ENCODE data around the gene SERTAD2. TPM values are rescaled to one million over a fixed set of nuclear protein-coding genes. Genes with fewer than 3 reads are reported as not detected.

Gene SERTAD2
- total RNA-seq, 2 experiments from 2014 or later, result 11.4 to 11.6 TPM

- H3K36me3 Mint-ChIP-seq (ENCODE audit: low read depth), result no peaks in the 10 kb centered on the region
- H3K4me3 Mint-ChIP-seq, result peak overlapping the region; percentile 75
- H3K27ac Mint-ChIP-seq, result peak overlapping the region; percentile 42
- DNase-seq, result peak; percentile 58
- peaks cover 72% of the 10 kb centered on the region for H3K4me1 Mint-ChIP-seq (ENCODE audit: low read depth)
- intact Hi-C loops (cut with micrococcal nuclease), result loop anchor here (1.0 to 10.0 kb wide), 6 partner anchors 11 to 810 kb away; partner anchors contain the start of genes SLC1A4 and UGP2
- no peaks in the 10 kb centered on the region for H3K9me3 Mint-ChIP-seq
- H3K27me3 Mint-ChIP-seq (ENCODE audit: low read depth), result no peaks in the 10 kb centered on the region
- CTCF ChIA-PET, result interaction anchor here (0.5 to 11.2 kb wide), 18 partner anchors 10 to 223 kb away, joined by 3 to 105 read pairs (median 4); no protein-coding TSS in a partner anchor
Measured at GRCh38 chr2:64655018-64655664, 1.4 kb upstream of the SERTAD2 start.

GRCh38 chr2:64654063-64654811 is 524 bp upstream of the SERTAD2 start:
- Mint-ChIP-seq H3K9me3 (no peaks in the 10 kb centered on the region), H3K36me3 (ENCODE audit: low read depth) (no peaks in the 10 kb centered on the region), H3K27ac (peak overlapping the region; percentile 72), H3K4me1 (ENCODE audit: low read depth) (peaks cover 71% of the 10 kb centered on the region), H3K27me3 (ENCODE audit: low read depth) (no peaks in the 10 kb centered on the region), H3K4me3 (peak overlapping the region; percentile 75)
- CTCF ChIA-PET, result interaction anchor here (0.6 to 11.2 kb wide), 18 partner anchors 9 to 198 kb away, joined by 3 to 105 read pairs (median 5); no protein-coding TSS in a partner anchor
- intact Hi-C loops (cut with micrococcal nuclease), result loop anchor here (5.0 to 10.0 kb wide), 4 partner anchors 331 to 809 kb away; partner anchors contain the start of genes SLC1A4, SPRED2 and UGP2
- DNase-seq, result peak; percentile 71

GRCh38 chr2:64652231-64653108 is 1.2 kb downstream of the SERTAD2 start:
- peaks cover 72% of the 10 kb centered on the region for H3K4me1 Mint-ChIP-seq (ENCODE audit: low read depth)
- intact Hi-C loops (cut with micrococcal nuclease), result loop anchor here (1.0 to 10.0 kb wide), 8 partner anchors 8 to 808 kb away; partner anchors contain the start of genes AFTPH, RAB1A, SLC1A4 and SPRED2
- H3K36me3 Mint-ChIP-seq (ENCODE audit: low read depth), result no peaks in the 10 kb centered on the region
- no peaks in the 10 kb centered on the region for H3K9me3 Mint-ChIP-seq
- H3K27ac Mint-ChIP-seq, result peak overlapping the region; percentile 83
- no peaks in the 10 kb centered on the region for H3K27me3 Mint-ChIP-seq (ENCODE audit: low read depth)
- H3K4me3 Mint-ChIP-seq, result peak overlapping the region; percentile 79
- CTCF ChIA-PET, result interaction anchor here (0.6 to 11.2 kb wide), 13 partner anchors 10 to 221 kb away, joined by 3 to 105 read pairs (median 5); no protein-coding TSS in a partner anchor
- peak; percentile 53 for DNase-seq

DNA sequence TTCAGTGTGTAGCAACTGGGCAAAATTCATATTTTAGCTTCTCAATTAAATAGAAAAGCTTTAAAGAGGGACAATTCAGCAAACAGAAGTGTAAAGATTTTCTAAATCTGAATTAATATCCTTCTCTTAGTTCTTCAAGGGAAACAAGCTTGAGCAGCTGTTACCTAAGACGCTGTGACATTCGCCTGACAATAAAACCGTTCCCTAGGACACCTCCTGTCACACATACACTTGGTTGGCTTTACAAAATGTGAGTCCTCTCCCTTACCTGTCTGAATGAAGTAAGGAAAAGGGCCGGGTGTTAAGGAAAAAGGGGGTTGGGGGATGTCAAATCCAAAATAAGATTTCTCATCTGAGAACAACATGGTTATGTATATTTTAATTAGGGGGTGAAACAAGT is 2.1 kb downstream of the SERTAD2 start:
- intact Hi-C loops (cut with micrococcal nuclease), result loop anchor here (5.0 to 10.0 kb wide), 4 partner anchors 333 to 807 kb away; partner anchors contain the start of genes SLC1A4, SPRED2 and UGP2
- H3K4me1 Mint-ChIP-seq (ENCODE audit: low read depth), result peaks cover 71% of the 10 kb centered on the region
- DNase-seq, result no peak
- peak overlapping the region; percentile 20 for H3K4me3 Mint-ChIP-seq
- CTCF ChIA-PET, result interaction anchor here (0.7 to 11.2 kb wide), 10 partner anchors 9 to 237 kb away, joined by 3 to 105 read pairs (median 4); no protein-coding TSS in a partner anchor
- H3K36me3 Mint-ChIP-seq (ENCODE audit: low read depth), result no peaks in the 10 kb centered on the region
- H3K9me3 Mint-ChIP-seq, result no peaks in the 10 kb centered on the region
- H3K27ac Mint-ChIP-seq, result no peak overlapping the region
- H3K27me3 Mint-ChIP-seq (ENCODE audit: low read depth), result no peaks in the 10 kb centered on the region

GRCh38 chr2:64650722-64651338 is 2.9 kb downstream of the SERTAD2 start:
- H3K4me1 Mint-ChIP-seq (ENCODE audit: low read depth), result peaks cover 72% of the 10 kb centered on the region
- no peaks in the 10 kb centered on the region for H3K27me3 Mint-ChIP-seq (ENCODE audit: low read depth)
- no peaks in the 10 kb centered on the region for H3K36me3 Mint-ChIP-seq (ENCODE audit: low read depth)
- CTCF ChIA-PET, result interaction anchor here (0.6 to 11.2 kb wide), 13 partner anchors 9 to 236 kb away, joined by 3 to 105 read pairs (median 4); no protein-coding TSS in a partner anchor
- no peak overlapping the region for H3K27ac Mint-ChIP-seq
- no peak overlapping the region for H3K4me3 Mint-ChIP-seq
- no peaks in the 10 kb centered on the region for H3K9me3 Mint-ChIP-seq
- no peak for DNase-seq
- intact Hi-C loops (cut with micrococcal nuclease), result loop anchor here (5.0 to 10.0 kb wide), 4 partner anchors 334 to 806 kb away; partner anchors contain the start of genes SLC1A4, SPRED2 and UGP2

DNA sequence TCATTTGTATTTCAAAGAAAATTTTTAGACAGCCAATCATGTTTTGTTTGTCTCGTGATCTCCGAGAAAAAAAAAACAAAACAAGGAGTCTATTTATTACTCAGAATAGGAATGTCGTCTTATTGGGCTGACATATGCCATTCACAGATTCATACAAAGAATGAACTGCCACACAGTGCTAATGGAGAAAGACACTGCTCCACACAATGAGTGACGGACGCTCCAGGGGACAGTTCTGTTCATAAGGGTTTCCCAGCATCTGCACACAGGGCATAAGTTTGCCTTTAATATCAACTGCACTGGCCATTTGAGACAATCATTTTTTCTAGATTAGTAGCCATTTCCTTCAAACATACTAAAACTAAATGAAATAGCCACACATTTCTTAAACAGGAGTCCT is 3.4 kb downstream of the SERTAD2 start:
- intact Hi-C loops (cut with micrococcal nuclease), result loop anchor here (5.0 to 10.0 kb wide), 4 partner anchors 335 to 805 kb away; partner anchors contain the start of genes SLC1A4, SPRED2 and UGP2

DNA sequence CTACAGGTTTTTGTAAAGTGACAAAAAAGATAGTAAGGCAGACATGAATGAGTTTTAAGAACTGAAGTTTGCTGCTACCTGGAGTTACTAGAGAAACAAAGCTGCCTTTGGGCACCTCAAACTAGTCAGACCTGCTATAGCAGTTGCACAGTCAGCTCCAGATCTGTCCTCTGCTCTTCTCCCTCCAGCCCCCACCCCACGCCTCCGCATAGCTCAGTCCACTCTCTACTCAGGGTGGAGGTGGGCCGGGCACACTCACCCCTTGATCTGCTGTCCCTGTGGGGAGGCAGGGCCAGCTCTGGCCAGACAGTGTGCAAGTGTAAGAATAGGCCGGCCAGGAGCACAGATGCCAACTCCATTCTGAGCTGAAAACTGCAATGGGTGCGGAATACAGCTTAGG is 4.1 kb downstream of the SERTAD2 start:
- DNase-seq, result no peak
- Mint-ChIP-seq H3K27me3 (ENCODE audit: low read depth) (no peaks in the 10 kb centered on the region), H3K4me3 (no peak overlapping the region), H3K27ac (peak overlapping the region; percentile 26), H3K36me3 (ENCODE audit: low read depth) (peaks cover 1% of the 10 kb centered on the region), H3K9me3 (no peaks in the 10 kb centered on the region), H3K4me1 (ENCODE audit: low read depth) (peaks cover 62% of the 10 kb centered on the region)
- intact Hi-C loops (cut with micrococcal nuclease), result loop anchor here (5.0 to 10.0 kb wide), 4 partner anchors 335 to 805 kb away; partner anchors contain the start of genes SLC1A4, SPRED2 and UGP2
- CTCF ChIA-PET, result interaction anchor here (0.6 to 11.2 kb wide), 15 partner anchors 9 to 223 kb away, joined by 3 to 105 read pairs (median 4); no protein-coding TSS in a partner anchor

More for the DNA sequence above, 3.4 kb downstream of the SERTAD2 start:
- H3K36me3 Mint-ChIP-seq (ENCODE audit: low read depth), result no peaks in the 10 kb centered on the region
- H3K4me3 Mint-ChIP-seq, result no peak overlapping the region
- CTCF ChIA-PET, result interaction anchor here (0.6 to 11.2 kb wide), 11 partner anchors 8 to 196 kb away, joined by 3 to 105 read pairs (median 5); no protein-coding TSS in a partner anchor
- peaks cover 67% of the 10 kb centered on the region for H3K4me1 Mint-ChIP-seq (ENCODE audit: low read depth)
- no peak for DNase-seq
- H3K9me3 Mint-ChIP-seq, result no peaks in the 10 kb centered on the region
- no peak overlapping the region for H3K27ac Mint-ChIP-seq
- no peaks in the 10 kb centered on the region for H3K27me3 Mint-ChIP-seq (ENCODE audit: low read depth)

DNA sequence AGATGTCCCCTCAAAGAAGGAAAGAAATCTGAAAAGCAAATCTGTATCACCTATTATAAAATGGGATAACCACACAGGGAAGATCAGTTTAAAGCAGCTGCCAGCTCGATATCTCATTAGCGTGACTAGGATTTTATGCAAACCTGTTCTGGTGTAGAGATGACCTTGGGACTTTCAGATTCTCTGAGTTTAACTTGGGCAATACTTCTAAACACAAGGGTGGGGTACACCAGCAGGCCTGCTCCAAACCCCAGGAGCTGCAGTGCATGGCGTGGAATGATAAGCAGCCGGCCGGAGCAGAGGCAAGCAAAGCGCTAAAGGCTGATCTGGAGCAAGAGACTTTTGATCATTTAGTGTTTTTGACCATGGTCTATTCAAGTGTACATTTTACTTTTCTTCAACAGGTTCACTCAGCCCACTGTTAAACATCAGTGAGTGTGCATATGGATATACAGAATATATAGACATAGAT is 4.7 kb downstream of the SERTAD2 start:
- peaks cover 64% of the 10 kb centered on the region for H3K4me1 Mint-ChIP-seq (ENCODE audit: low read depth)

DNA sequence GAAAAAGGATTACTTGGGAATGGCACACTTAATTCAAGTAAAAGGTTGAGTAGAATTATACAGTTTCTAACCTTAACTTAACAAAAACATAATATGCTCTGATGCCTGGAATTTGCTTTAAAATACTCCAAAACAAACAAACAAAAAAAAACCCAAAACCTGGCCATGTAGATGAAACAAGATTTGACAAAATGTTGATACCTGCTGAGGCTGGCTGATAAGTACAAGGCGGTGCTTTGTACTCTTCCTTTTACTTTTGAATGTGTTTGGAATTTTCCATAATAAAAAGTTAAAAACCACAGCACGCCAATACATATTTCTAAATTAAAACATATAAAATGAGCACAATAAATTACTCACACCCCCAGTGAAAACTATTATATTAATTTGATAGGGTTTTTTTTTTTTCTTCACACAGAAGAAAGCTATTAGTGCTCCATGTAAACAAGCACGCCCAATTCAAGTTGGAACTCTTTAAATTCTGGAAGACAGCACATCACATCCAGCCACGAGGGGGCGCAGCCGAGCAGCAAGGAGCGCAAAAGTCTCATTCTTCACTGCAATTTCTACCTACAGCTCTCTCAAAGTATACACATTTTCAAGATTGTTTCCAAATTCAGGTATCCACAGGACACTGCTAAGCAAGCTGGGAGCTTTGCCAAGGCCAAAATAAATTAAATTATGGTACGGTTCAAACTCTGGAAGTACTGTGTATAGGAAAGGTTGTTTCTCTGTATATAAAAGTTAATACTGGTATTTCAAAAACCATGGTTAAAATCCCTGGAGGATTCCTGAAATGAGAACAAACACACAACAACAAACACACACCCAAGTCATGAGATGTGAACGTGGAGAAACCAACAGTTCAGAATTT is 7.5 kb downstream of the SERTAD2 start:
- H3K36me3 Mint-ChIP-seq (ENCODE audit: low read depth), result peaks cover 1% of the 10 kb centered on the region
- no peak overlapping the region for H3K4me3 Mint-ChIP-seq
- H3K27me3 Mint-ChIP-seq (ENCODE audit: low read depth), result no peaks in the 10 kb centered on the region
- H3K27ac Mint-ChIP-seq, result no peak overlapping the region
- peak; percentile 91 for DNase-seq
- no peaks in the 10 kb centered on the region for H3K9me3 Mint-ChIP-seq
- H3K4me1 Mint-ChIP-seq (ENCODE audit: low read depth), result peaks cover 75% of the 10 kb centered on the region
- CTCF ChIA-PET, result interaction anchor here (0.6 to 11.2 kb wide), 40 partner anchors 7 to 421 kb away, joined by 3 to 105 read pairs (median 4); partner anchors contain the start of genes AFTPH and SERTAD2
- intact Hi-C loops (cut with micrococcal nuclease), result loop anchor here (1.0 to 2.0 kb wide), 6 partner anchors 105 to 315 kb away; no protein-coding TSS in a partner anchor

More for the DNA sequence above, 4.7 kb downstream of the SERTAD2 start:
- H3K4me3 Mint-ChIP-seq, result no peak overlapping the region
- intact Hi-C loops (cut with micrococcal nuclease), result no loop called here
- H3K36me3 Mint-ChIP-seq (ENCODE audit: low read depth), result peaks cover 1% of the 10 kb centered on the region
- H3K27me3 Mint-ChIP-seq (ENCODE audit: low read depth), result no peaks in the 10 kb centered on the region
- H3K9me3 Mint-ChIP-seq, result no peaks in the 10 kb centered on the region
- H3K27ac Mint-ChIP-seq, result no peak overlapping the region
- no peak for DNase-seq
- CTCF ChIA-PET, result interaction anchor here (0.6 to 11.2 kb wide), 17 partner anchors 8 to 224 kb away, joined by 3 to 105 read pairs (median 4); no protein-coding TSS in a partner anchor
